Vagina (tissue), 2 donors: ENCODE measurements around the gene RBKS.

Experiments
- POLR2A ChIP-seq, 2 donors: fragments of 450-650 bp; IDR thresholded peaks; one replicate each; pipeline ENCODE4 v1.6.1; 2017; ENCODE audit warnings: antibody characterized with exemption in 2 of 2, mild to moderate bottlenecking in 2 of 2, moderate library complexity in 2 of 2
- POLR2AphosphoS5 ChIP-seq, 2 donors: sonication (generic); formaldehyde crosslinking; IDR thresholded peaks; one replicate each; pipeline ENCODE4 v1.9.0; 2017; ENCODE audit warnings: antibody characterized with exemption in 2 of 2, mild to moderate bottlenecking in 2 of 2, low read depth in 1 of 2; ENCODE audit not compliant: insufficient read depth in 1 of 2
- TF ChIP-seq, protein P1 (sequence below), 3 experiments: fragments of 450-650 bp in 2 of 3; fragments of 200-600 bp in 1 of 3; sonication (generic) in 1 of 3; IDR thresholded peaks; one replicate each; pipeline ENCODE4 v1.5.1; 2017 to 2019; ENCODE audit warnings: antibody characterized with exemption in 3 of 3, mild to moderate bottlenecking in 2 of 3, moderate library complexity in 2 of 3

DNA sequence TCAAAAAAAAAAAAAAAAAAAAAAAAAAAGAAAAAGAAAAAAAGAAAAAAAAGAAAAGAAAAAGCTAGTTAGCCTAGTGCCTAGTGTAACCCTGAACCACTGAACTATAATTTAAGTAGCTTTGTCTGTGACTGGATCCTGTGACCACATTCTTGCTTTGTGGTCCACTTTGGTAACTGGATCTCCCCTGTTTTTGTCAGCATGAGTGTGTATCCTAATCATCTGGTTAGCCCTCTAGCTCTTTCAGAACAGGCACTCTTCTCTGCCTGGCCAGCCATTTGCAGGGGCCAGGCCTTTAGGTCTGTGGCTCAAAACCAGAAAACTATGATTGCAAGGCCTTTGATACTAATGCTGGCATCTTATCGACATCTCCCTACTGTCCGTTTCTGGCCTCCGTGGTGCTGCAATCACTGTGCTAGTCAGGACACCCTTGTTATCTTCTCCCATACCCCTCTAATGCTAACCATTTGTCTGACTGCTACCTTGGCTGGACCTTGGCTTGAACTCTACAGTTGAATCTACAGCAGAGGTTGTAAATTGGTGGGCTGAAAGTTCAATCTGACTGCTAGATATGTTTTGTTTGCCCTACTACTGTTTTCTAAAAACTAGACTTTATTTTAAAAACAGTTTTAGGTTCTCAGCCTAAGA is 40.5 kb downstream of the RBKS start:
- TF ChIP-seq, protein P1, sequence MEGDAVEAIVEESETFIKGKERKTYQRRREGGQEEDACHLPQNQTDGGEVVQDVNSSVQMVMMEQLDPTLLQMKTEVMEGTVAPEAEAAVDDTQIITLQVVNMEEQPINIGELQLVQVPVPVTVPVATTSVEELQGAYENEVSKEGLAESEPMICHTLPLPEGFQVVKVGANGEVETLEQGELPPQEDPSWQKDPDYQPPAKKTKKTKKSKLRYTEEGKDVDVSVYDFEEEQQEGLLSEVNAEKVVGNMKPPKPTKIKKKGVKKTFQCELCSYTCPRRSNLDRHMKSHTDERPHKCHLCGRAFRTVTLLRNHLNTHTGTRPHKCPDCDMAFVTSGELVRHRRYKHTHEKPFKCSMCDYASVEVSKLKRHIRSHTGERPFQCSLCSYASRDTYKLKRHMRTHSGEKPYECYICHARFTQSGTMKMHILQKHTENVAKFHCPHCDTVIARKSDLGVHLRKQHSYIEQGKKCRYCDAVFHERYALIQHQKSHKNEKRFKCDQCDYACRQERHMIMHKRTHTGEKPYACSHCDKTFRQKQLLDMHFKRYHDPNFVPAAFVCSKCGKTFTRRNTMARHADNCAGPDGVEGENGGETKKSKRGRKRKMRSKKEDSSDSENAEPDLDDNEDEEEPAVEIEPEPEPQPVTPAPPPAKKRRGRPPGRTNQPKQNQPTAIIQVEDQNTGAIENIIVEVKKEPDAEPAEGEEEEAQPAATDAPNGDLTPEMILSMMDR (IDR thresholded peaks at IDR 0.05), result no peak
- TF ChIP-seq POLR2A (IDR thresholded peaks at IDR 0.05), result no peak
- TF ChIP-seq POLR2AphosphoS5 (IDR thresholded peaks at IDR 0.05; ENCODE audit: insufficient read depth in 1 of 2, low read depth in 1 of 2), result no peak
